ENCODE results near the gene HIP1.
"Not testable (repeated sequence)": the region's sequence is repeated elsewhere in the genome, so short reads cannot be mapped to it uniquely, and the experiment has no call there.

Gene HIP1

DNA sequence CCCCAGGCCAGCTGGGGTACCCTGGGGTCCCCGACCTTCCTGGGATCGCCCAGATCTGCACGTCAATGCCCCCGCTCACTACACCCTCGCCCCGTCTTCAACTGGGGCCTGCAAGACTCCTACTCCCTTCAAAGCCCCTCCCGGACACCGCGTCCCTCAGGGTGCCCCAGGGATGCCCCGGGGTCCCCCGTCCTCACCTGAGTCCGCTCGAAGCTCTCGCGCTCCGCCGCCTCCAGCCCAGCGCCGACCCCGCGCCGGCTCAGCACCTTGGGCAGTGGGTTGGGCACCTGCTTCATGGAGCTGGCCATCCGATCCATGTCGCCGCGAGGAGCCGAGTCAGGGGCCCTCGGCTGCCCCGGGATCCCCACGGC, at the start of gene HIP1:
HIP1 (minus strand) TSS at position 338 of the 371 bp plus-strand sequence; CDS start at position 317, 21 bp downstream.
- peak; percentile 4 for DNase-seq (ENCODE audit: low spot score)

DNA sequence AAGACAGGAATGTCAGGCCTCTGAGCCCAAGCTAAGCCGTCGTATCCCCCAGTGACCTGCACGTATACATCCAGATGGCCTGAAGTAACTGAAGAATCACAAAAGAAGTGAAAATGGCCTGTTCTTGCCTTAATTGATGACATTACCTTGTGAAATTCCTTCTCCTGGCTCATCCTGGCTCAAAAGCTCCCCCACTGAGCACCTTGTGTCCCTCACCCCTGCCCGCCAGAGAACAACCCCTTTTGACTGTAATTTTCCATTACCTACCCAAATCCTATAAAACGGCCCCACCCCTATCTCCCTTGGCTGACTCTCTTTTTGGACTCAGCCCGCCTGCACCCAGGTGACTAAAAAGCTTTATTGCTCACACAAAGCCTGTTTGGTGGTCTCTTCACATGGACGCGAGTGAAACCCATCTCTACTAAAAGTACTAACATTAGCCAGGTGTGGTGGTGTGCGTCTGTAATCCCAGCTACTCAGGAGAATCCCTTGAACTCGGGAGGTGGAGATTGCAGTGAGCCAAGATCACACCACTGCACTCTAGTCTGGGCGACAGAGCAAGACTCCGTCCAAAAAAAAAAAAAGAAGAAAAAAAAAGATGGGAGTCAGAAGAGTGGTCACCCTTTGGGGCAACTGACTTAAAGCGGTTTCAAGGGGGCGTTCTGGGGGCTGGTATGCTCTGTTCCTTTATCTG, 49.6 kb upstream of the HIP1 start:
- not testable (repeated sequence) for DNase-seq (ENCODE audit: low spot score)

DNA sequence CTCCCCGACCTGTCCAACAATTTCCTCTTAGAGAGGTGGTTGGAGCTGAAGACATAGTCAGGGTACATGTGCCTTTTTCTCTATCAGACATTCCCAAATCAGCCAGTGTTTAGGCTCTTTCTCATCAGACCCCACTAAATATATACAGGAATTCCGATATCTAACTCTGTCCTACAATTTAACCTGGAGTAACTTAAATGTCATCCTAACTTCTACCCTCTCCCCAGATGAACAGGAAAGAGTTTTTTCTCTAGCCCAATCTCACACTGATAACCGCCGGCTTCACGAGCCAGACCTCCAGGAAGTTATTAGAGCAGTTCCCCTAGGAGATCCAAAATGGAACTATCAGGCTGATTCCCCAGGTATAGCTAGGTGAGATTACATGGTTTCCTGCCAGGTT, 44.3 kb upstream of the HIP1 start:
- not testable (repeated sequence) for DNase-seq (ENCODE audit: low spot score)

DNA sequence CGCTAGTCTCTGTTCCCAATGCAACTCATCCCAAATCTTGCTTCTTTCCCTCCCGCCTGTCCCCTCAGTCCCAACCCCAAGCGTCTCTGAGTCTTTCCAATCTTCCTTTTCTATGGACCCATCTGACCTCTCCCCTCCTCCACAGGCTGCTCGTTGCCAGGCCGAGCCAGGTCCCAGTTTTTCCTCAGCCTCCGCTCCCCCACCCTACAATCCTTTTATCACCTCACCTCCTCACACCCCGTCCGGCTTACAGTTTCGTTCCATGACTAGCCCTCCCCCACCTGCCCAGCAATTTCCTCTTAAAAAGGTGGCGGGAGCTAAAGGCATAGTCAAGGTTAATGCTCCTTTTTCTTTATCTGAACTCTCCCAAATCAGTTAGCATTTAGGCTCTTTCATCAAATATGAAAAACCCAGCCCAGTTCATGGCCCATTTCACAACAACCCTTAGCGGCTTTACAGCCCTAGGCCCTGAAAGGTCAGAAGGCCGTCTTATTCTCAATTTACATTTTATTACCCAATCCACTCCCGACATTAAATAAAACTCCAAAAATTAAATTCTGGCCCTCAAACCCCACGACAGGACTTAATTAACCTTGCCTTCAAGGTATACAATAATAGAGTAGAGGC, 42.0 kb upstream of the HIP1 start:
- DNase-seq (ENCODE audit: low spot score): not testable (repeated sequence)

DNA sequence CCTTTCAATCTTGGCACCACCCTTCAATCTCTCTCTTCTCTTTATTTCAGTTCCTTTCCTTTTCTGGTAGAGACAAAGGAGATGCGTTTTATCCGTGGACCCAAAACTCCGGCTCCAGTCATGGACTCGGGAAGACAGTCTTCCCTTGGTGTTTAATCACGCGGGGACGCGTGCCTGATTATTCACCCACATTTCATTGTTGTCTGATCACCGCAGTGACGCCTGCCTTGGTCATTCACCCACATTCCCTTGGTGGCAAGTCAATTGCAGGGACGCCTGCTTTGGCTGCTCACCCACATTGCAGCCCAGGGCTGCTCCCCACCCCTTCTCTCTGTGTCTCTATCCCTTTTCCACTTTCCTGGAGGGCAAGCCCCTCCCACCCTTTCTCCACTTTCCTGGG, 40.8 kb upstream of the HIP1 start:
- not testable (repeated sequence) for DNase-seq (ENCODE audit: low spot score)

DNA sequence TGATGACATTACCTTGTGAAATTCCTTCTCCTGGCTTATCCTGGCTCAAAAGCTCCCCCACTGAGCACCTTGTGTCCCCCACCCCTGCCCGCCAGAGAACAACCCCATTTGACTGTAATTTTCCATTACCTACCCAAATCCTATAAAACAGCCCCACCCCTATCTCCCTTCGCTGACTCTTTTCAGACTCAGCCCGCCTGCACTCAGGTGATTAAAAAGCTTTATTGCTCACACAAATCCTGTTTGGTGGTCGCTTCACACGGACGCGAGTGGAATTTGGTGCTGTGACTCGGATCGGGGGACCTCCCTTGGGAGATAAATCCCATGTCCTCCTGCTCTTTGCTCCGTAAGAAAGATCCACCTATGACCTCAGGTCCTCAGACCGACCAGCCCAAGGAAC, 40.3 kb upstream of the HIP1 start:
- DNase-seq (ENCODE audit: low spot score): not testable (repeated sequence)

DNA sequence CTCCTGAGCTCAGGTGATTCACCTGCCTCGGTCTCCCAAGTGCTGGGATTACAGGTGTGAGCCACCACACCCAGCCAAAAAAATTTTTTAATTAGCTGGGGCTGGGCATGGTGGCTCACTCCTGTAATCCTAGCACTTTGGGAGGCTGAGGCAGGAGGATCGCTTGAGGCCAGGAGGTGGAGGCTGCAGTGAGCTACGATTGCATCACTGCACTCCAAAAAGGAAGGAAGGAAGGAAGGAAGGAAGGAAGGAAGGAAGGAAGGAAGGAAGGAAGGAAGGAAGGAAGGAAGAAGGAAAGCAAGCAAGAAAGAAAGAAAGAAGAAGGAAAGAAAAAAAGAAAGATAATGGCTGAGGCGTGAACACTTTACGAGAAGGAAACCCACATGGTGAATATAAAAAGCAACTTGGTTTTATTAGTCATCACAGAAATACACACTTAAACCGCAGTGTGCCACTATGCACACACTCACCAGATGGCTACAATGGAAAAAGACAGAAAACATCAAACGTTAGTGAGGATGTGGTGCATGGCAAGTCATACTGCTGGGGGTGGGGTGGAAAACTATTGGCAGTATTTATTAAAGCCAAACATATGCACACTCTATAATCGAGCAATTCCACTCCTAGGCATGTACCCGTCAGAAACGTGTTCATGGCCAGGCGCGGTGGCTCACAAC, 37.7 kb upstream of the HIP1 start:
- DNase-seq (ENCODE audit: low spot score): peak; percentile 62

DNA sequence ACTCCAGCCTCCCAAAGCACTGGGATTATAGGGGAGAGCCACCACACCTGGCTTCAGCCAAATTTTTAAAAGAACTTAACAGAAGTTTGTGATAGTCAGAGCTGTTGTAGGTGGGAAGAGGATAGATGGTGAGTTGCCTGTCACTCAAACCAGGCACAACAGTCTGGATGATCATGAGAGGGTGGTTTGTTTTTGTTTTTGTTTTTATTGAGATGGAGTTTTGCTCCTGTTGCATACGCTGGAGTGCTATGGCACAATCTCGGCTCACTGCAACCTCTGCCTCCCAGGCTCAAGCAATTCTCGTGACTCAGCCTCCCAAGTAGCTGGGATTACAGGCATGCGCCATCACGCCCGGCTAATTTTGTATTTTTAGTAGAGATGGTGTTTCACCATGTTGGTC, 35.2 kb upstream of the HIP1 start:
- DNase-seq (ENCODE audit: low spot score): not testable (repeated sequence)

DNA sequence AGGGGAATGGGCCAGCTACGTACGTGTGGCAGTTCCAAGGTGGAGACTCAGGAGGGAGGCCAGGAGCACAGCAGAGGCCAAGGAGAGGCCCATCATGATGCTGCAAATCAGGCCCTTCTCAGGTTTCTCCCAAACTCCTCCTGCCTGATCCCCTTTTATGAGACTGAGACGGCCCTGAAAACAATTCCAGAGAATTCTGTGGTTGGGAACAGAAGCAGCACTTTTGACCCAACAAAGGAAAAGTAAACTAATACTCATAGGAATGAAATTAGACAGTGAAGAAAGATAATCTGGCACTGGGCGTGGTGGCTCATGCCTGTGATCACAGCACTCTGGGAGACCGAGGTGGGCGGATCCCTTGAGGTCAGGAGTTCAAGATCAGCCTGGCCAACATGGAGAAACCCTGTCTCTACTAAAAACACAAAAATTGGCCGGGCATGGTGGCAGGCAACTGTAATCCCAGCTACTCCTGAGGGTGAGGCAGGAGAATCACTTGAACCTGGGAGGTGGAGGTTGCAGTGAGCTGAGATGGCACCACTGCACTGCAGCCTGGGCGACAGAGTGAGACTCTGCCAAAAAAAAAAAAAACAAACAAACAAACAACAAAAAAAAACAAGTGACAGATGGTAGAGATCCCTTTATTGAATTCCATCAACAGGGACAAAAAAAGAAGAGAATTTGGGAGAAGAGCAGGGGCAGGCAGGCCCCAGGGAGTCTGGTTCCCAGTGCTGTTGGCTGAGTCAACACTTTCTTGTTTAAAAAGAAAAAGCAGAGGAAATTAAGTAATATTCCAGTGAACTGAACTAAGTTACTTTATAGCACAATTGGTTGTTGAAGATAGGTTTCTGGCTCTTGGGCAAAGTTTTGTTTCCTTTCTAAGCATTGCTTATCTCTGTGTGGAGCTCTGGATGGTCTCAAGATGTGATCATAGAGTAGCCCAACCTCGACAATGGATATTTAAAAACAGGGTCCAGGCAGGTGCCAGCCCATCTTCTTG, 33.6 kb upstream of the HIP1 start, which contains the start of gene CCL26:
CCL26 (minus strand) TSS at position 131 of the 997 bp plus-strand sequence; CDS start at position 96, 35 bp downstream.
- DNase-seq (ENCODE audit: low spot score): no peak

DNA sequence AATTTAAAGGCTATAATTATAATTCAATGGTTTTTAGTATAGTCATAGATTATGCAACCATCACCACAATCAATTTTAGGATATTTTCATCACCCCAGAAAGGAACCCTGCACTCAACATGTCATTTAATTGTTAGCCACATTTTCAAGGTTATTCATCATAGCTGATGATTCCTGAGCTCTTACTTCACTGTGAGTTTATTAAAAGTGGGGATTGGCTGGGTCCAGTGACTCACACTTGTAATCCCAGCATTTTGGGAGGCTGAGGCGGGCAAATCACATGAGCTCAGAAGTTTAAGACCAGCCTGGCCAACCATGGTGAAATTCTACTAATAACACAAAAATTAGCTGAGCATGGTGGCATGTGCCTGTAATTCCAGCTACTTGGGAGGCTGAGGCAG, 32.5 kb upstream of the HIP1 start:
- no peak for DNase-seq (ENCODE audit: low spot score)

DNA sequence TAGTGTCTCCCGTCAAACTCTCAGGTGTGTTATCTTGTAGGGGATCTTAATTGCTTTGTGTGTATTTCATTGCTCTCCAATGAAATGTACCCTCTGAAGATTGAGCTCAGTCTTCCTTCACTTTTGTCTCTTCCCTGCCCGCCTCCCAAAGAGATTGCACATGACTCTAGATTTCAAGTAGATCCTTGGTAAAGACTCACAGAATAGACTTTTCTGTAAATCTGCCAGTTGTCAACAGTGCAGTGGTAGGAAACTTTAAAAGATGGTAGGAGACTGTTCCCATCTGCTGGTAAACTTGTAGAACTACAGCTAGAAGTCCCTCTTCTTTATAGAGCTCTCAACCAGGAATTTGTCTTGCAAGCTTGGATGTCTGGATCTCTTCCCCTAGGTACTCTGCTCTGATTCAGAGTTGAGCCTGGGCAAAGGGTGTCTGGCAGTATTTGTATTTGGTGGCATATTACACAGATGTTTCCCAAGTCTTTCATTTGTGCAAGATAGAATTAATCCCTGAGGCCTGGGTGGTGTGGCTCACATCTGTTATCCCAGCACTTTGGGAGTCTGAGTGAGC, 23.7 kb upstream of the HIP1 start:
- peak; percentile 51 for DNase-seq (ENCODE audit: low spot score)

DNA sequence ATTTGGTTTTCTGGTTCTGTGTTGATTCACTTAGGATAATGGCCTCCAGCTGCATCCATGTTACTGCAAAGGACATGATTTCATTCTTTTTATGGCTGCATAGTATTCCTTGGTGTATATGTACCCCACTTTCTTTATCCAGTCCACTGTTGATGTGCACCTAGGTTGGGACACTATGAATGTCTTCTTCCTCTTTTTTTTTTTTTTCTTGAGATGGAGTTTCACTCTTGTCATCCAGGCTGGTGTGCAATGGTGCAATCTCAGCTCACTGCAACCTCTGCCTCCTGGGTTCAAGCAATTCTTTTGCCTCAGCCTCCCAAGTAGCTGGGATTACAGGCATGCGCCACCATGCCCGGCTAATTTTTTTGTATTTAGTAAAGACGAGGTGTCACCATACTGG, 23.1 kb upstream of the HIP1 start:
- DNase-seq (ENCODE audit: low spot score): not testable (repeated sequence)

DNA sequence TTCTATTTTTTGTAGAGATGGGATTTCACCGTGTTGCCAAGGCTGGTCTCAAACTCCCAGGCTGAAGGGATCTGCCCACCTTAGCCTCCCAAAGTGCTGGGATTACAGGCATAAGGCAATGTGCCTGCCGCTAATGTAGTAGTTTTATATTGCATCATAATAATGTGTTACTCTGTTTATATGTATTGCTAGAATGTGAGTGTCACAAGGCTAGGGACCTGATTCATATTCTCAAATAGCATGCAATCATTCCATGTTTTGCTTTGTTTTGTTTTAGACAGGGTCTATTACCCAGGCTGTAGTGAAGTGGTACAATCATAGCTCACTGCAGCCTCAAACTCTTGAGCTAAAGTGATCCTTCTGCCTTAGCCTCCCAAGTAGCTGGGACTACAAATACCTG, 19.8 kb upstream of the HIP1 start:
- DNase-seq (ENCODE audit: low spot score): no peak

DNA sequence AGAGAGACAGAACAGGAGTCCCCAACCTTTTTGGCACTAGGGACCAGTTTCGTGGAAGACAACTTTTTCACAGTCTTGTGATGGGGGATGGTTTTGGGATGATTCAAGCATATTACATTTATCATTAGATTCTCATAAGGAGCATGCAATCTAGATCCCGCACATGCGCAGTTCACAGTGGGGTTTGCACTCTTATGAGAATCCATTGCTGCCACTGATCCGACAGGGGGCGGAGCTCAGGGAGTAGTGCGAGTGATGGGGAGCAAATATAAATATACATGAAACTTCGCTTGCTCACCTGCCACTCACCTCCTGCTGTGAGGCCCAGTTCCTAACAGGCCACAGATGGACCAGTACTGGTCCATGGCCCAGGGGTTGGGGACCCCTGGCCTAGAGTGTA, 19.1 kb upstream of the HIP1 start:
- DNase-seq (ENCODE audit: low spot score): no peak

DNA sequence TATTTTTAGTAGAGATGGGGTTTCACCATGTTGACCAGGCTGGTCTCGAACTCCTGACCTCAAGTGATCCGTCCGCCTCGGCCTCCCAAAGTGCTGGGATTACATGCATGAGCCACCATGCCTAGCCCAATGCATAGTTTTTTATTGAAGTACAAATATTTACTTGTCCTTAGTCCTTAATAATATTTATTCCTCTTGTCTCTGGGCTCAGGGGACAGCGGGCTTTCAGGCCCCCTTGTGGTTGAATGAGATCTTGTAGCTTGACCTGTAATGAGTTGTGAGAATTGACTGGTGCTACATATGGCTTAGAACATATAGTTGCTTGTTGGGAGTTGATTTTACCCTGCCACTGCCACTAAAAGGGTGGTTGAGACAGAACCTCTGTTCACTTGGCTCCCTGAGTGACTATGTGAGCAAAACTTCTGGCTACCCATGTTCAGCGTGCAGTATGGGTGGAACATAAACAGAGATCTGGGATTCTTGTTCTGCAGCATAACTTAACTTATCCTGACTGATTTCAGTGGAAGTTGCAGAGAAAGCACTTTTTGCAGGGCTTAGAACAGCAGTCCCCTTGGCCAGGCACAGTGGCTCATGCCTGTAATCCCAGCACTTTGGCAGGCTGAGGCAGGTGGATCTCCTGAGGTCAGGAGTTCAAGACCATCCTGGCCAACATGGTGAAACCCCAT, 18.4 kb upstream of the HIP1 start:
- no peak for DNase-seq (ENCODE audit: low spot score)

DNA sequence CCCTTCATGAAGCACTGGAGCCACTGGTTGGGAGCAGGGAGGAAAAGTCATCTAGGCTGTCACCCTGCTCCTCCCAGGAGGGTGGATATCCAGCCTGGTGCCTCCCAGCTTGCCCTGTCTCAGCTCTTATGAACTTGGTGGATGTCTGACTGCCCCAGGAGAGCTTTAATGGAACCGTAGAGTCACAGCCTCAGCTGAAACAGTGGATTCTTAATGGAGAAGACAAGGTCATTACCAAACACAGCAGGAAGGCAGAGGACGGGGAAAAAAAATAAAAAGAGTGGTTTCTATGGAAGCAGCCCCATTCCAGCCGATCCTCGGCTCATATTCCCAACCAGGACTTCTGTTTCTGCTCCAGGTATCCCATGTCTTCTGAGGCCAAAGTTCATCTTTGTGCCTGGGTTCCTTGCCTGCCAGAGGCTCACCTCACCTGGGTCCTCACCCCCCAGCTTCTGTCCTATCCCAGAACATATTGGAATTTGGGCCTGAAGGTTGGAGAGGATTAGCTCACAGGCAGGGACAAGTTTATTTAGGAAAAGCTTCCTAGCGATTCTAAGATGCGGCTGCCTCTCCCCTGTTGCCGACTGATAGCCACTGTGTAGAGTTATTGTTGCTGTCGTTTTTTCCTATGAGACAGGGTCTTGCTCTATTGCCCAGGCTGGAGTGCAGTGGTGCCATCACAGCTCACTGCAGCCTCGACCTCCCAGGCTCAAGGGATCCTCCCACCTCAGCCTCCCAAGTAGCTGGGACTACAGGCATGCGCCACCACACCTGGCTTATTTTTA, 17.7 kb upstream of the HIP1 start:
- no peak for DNase-seq (ENCODE audit: low spot score)

DNA sequence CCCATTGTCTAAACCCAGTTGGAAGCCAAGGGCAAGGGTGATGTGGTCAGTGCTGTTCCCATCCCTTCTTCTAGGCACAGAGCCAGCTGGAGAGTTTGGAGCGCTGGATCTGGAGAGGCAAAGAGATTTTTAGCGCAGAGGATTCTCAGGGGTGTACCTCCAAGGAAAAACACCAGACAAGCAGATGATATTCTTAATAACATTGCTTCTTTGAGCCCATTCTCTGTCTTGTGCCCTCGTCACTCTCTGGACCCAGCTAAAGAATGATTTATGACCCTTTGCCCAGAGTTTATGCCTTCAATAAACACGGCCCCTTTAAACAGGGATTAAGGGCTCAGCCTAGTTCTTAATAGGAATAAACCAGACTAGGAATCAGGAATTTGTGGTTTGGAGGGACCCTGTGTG, 4.7 kb upstream of the HIP1 start:
- no peak for DNase-seq (ENCODE audit: low spot score)

DNA sequence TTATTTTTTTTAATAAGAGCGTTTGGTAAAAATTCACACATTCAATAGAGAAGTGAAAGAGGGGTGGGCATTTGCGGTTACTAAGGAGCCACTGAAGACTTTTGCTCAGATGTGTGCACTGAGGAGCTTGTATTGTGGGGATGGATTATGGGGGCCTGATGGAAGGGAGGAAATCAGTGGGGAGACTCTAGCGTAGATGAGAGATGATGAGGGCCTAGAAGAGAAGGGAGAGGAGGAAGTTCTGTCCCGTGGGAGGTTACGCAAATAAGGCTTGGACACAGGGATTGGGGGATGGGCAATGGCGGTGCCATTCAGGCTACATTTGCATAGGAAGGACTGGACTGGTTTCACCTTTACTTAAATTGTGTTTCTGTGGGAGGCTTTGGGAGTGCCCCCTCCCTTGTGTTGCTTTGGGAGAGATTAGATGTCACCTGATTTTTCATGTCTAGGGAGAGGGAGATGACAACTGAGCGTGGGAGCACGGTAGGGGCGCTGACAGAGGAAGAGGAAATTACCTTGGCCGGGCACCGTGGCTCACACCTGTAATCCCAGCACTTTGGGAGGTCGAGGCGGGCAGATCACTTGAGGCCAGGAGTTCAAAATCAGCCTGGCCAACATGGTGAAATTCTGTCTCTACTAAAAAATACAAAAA, 2.2 kb upstream of the HIP1 start:
- no peak for DNase-seq (ENCODE audit: low spot score)

DNA sequence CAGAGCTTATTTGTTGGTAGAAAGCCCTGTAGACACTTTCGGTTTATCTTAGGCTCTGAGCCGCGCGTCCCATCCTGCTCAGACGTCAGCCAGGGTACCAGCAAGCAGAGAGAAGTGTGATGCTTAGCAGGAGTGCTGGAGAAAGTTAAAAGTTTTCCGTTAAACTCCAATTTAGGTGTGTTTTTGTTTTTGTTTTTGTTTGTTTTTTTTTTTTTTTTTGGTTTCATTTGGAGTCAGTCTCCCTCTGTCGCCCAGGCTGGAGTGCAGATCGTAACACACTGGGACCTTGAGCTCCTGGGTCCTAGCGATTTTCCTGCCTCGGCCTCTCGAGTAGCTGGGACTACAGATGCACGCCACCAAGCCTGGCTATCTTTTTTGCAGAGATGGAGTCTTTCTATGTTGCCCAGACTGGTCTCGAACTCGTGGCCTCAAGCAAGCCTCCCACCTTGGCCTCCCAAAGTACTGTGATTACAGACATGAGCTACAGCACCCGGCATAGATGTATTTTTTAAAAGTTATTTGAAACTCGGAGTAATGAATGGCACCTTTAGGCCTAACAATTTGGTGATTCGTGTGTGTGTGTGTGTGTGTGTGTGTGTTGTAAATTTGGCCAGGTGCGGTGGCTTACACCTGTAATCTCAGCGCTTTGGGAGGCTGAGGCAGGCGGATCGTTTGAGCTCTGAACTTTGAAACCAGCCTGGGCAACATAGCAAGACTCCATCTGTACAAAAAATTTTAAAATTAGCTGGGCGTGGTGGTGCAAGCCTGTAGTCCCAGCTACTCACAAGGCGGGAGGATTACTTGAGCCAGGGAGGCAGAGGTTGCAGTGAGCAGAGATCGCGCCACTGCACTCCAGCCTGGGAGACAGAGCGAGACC, 1.3 kb upstream of the HIP1 start:
- DNase-seq (ENCODE audit: low spot score): no peak

Data from CD4-positive, alpha-beta T cell treated with Interleukin-15 for 4 hours (primary cell).